Uterus (tissue), 2 donors: ENCODE measurements around the gene OOSP2.

Source experiments
- POLR2A ChIP-seq, 2 donors: fragments of 450-650 bp; IDR thresholded peaks; one replicate each; pipeline ENCODE4 v1.6.1; 2016; ENCODE audit warnings: antibody characterized with exemption in 2 of 2, mild to moderate bottlenecking in 1 of 2, moderate library complexity in 1 of 2
- TF ChIP-seq, protein P1 (sequence below), 4 experiments: fragments of 200-600 bp in 2 of 4; fragments of 450-650 bp in 2 of 4; sonication (generic) in 2 of 4; IDR thresholded peaks; one replicate each; pipeline ENCODE4 v1.5.1; 2016 to 2019; ENCODE audit warnings: antibody characterized with exemption in 4 of 4, mild to moderate bottlenecking in 2 of 4, moderate library complexity in 1 of 4

DNA sequence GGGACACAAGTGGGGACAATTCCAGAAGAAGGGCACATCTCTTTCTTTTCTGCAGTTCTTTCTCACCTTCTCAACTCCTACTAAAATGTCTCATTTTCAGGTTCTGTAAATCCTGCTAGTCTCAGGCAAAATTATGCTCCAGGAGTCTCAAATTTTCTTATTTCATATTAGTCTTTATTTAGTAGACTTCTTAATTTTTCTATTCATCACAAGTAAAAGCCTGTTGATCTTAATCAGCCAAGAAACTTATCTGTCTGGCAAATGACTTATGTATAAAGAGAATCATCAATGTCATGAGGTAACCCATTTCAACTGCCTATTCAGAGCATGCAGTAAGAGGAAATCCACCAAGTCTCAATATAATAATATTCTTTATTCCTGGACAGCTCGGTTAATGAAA is 48.2 kb downstream of the OOSP2 start, which contains the start of gene MS4A2:
- TF ChIP-seq, protein P1, sequence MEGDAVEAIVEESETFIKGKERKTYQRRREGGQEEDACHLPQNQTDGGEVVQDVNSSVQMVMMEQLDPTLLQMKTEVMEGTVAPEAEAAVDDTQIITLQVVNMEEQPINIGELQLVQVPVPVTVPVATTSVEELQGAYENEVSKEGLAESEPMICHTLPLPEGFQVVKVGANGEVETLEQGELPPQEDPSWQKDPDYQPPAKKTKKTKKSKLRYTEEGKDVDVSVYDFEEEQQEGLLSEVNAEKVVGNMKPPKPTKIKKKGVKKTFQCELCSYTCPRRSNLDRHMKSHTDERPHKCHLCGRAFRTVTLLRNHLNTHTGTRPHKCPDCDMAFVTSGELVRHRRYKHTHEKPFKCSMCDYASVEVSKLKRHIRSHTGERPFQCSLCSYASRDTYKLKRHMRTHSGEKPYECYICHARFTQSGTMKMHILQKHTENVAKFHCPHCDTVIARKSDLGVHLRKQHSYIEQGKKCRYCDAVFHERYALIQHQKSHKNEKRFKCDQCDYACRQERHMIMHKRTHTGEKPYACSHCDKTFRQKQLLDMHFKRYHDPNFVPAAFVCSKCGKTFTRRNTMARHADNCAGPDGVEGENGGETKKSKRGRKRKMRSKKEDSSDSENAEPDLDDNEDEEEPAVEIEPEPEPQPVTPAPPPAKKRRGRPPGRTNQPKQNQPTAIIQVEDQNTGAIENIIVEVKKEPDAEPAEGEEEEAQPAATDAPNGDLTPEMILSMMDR (IDR thresholded peaks at IDR 0.05) = no peak
- TF ChIP-seq POLR2A (IDR thresholded peaks at IDR 0.05) = no peak
